ENCODE measurements around the gene HELZ. TPM values are rescaled to one million over a fixed set of nuclear protein-coding genes. Genes with fewer than 3 reads are reported as not detected.

The HELZ gene
- total RNA-seq, 1 experiment from 2014 or later, result 42.3 TPM

- H3K4me1 ChIP-seq, result peaks cover 10% of the 10 kb centered on the region
- 0 out of 2 replicates have a peak, but pooled peaks cover 2% of the 10 kb centered on the region for H3K9me3 ChIP-seq (replicated peaks)
- no peak overlapping the region for H3K4me3 ChIP-seq
- no peaks in the 10 kb centered on the region for H3K27me3 ChIP-seq
- no peak for DNase-seq
- peaks cover 16% of the 10 kb centered on the region for H3K36me3 ChIP-seq
- H3K27ac ChIP-seq, result no peak overlapping the region
Measured at GRCh38 chr17:67225316-67225715, 19.7 kb downstream of the HELZ start.

- Histone ChIP-seq H3K27me3 (no peaks in the 10 kb centered on the region), H3K36me3 (peaks cover 16% of the 10 kb centered on the region), H3K9me3 (replicated peaks) (0 out of 2 replicates have a peak, but pooled peaks cover 2% of the 10 kb centered on the region), H3K4me1 (peaks cover 10% of the 10 kb centered on the region), H3K4me3 (no peak overlapping the region), H3K27ac (no peak overlapping the region)
- DNase-seq, result no peak
Measured at GRCh38 chr17:67224736-67225135, 20.3 kb downstream of the HELZ start.

GRCh38 chr17:67223924-67224323 lies 21.1 kb downstream of the HELZ start:
- peaks cover 15% of the 10 kb centered on the region for H3K36me3 ChIP-seq
- H3K4me3 ChIP-seq, result no peak overlapping the region
- H3K27ac ChIP-seq, result no peak overlapping the region
- no peaks in the 10 kb centered on the region for H3K27me3 ChIP-seq
- H3K4me1 ChIP-seq, result peaks cover 10% of the 10 kb centered on the region
- 0 out of 2 replicates have a peak, but pooled peaks cover 2% of the 10 kb centered on the region for H3K9me3 ChIP-seq (replicated peaks)
- peak; percentile 23 to 47 for DNase-seq

GRCh38 chr17:67221062-67221998 lies 23.7 kb downstream of the HELZ start:
- peak; percentile 49 to 72 for DNase-seq
- peaks cover 10% of the 10 kb centered on the region for H3K4me1 ChIP-seq
- no peaks in the 10 kb centered on the region for H3K27me3 ChIP-seq
- no peak overlapping the region for H3K27ac ChIP-seq
- H3K36me3 ChIP-seq, result peaks cover 19% of the 10 kb centered on the region
- H3K9me3 ChIP-seq (replicated peaks), result 0 out of 2 replicates have a peak, but pooled peaks cover 2% of the 10 kb centered on the region
- no peak overlapping the region for H3K4me3 ChIP-seq

- Histone ChIP-seq H3K27me3 (no peaks in the 10 kb centered on the region), H3K36me3 (peaks cover 16% of the 10 kb centered on the region), H3K4me1 (peaks cover 8% of the 10 kb centered on the region), H3K4me3 (no peak overlapping the region), H3K27ac (no peak overlapping the region), H3K9me3 (replicated peaks) (no peaks in the 10 kb centered on the region)
- DNase-seq, result no peak
Measured at GRCh38 chr17:67218385-67218950, 26.5 kb downstream of the HELZ start.

GRCh38 chr17:67217446-67217845 lies 27.6 kb downstream of the HELZ start:
- Histone ChIP-seq H3K4me3 (no peak overlapping the region), H3K9me3 (replicated peaks) (no peaks in the 10 kb centered on the region), H3K27me3 (no peaks in the 10 kb centered on the region), H3K4me1 (peaks cover 9% of the 10 kb centered on the region), H3K36me3 (peaks cover 16% of the 10 kb centered on the region), H3K27ac (no peak overlapping the region)
- DNase-seq, result no peak

GRCh38 chr17:67216578-67217320 lies 28.2 kb downstream of the HELZ start:
- no peak overlapping the region for H3K27ac ChIP-seq
- H3K36me3 ChIP-seq, result peaks cover 16% of the 10 kb centered on the region
- no peak overlapping the region for H3K4me3 ChIP-seq
- no peaks in the 10 kb centered on the region for H3K27me3 ChIP-seq
- peaks cover 10% of the 10 kb centered on the region for H3K4me1 ChIP-seq
- no peak for DNase-seq
- H3K9me3 ChIP-seq (replicated peaks), result no peaks in the 10 kb centered on the region

GRCh38 chr17:67215991-67216421 lies 29.0 kb downstream of the HELZ start:
- no peak for DNase-seq
- no peaks in the 10 kb centered on the region for H3K27me3 ChIP-seq
- peaks cover 16% of the 10 kb centered on the region for H3K36me3 ChIP-seq
- H3K27ac ChIP-seq, result no peak overlapping the region
- no peak overlapping the region for H3K4me3 ChIP-seq
- H3K9me3 ChIP-seq (replicated peaks), result no peaks in the 10 kb centered on the region
- peaks cover 5% of the 10 kb centered on the region for H3K4me1 ChIP-seq

GRCh38 chr17:67212714-67213417 lies 32.1 kb downstream of the HELZ start:
- Histone ChIP-seq H3K9me3 (replicated peaks) (no peaks in the 10 kb centered on the region), H3K36me3 (peaks cover 6% of the 10 kb centered on the region), H3K4me3 (no peak overlapping the region), H3K4me1 (peaks cover 2% of the 10 kb centered on the region; the same call in 1 of the 2 replicates), H3K27ac (no peak overlapping the region), H3K27me3 (no peaks in the 10 kb centered on the region)
- no peak for DNase-seq

- Histone ChIP-seq H3K4me3 (no peak overlapping the region), H3K27ac (no peak overlapping the region), H3K36me3 (peaks cover 8% of the 10 kb centered on the region; the same call in 1 of the 2 replicates), H3K9me3 (replicated peaks) (no peaks in the 10 kb centered on the region), H3K27me3 (no peaks in the 10 kb centered on the region), H3K4me1 (peaks cover 2% of the 10 kb centered on the region; the same call in 1 of the 2 replicates)
- no peak for DNase-seq
Measured at GRCh38 chr17:67212231-67212630, 32.8 kb downstream of the HELZ start.

- H3K27ac ChIP-seq, result no peak overlapping the region
- H3K4me3 ChIP-seq, result no peak overlapping the region
- H3K36me3 ChIP-seq, result peaks cover 8% of the 10 kb centered on the region; the same call in 1 of the 2 replicates
- peaks cover 2% of the 10 kb centered on the region; the same call in 1 of the 2 replicates for H3K4me1 ChIP-seq
- DNase-seq, result no peak
- H3K27me3 ChIP-seq, result no peaks in the 10 kb centered on the region
- H3K9me3 ChIP-seq (replicated peaks), result no peaks in the 10 kb centered on the region
Measured at GRCh38 chr17:67211742-67212141, 33.3 kb downstream of the HELZ start.

GRCh38 chr17:67210915-67211314 lies 34.1 kb downstream of the HELZ start:
- no peak for DNase-seq
- Histone ChIP-seq H3K9me3 (replicated peaks) (no peaks in the 10 kb centered on the region), H3K4me3 (no peak overlapping the region), H3K27ac (no peak overlapping the region), H3K4me1 (peaks cover 2% of the 10 kb centered on the region; the same call in 1 of the 2 replicates), H3K27me3 (no peaks in the 10 kb centered on the region), H3K36me3 (peaks cover 8% of the 10 kb centered on the region; the same call in 1 of the 2 replicates)

- Histone ChIP-seq H3K27ac (no peak overlapping the region), H3K4me3 (no peak overlapping the region), H3K27me3 (no peaks in the 10 kb centered on the region), H3K9me3 (replicated peaks) (no peaks in the 10 kb centered on the region), H3K36me3 (0 out of 2 replicates have a peak, but pooled peaks cover 5% of the 10 kb centered on the region), H3K4me1 (peaks cover 16% of the 10 kb centered on the region)
- DNase-seq, result no peak
Measured at GRCh38 chr17:67208232-67208631, 36.8 kb downstream of the HELZ start.

- Histone ChIP-seq H3K27ac (no peak overlapping the region), H3K27me3 (no peaks in the 10 kb centered on the region), H3K4me1 (peaks cover 14% of the 10 kb centered on the region), H3K36me3 (peaks cover 20% of the 10 kb centered on the region), H3K4me3 (no peak overlapping the region), H3K9me3 (replicated peaks) (no peaks in the 10 kb centered on the region)
- peak in 1 of 2 experiments; percentile 47 for DNase-seq
Measured at GRCh38 chr17:67203818-67204217, 41.2 kb downstream of the HELZ start.

All from SJCRH30 (cell line).